Endodermal cell (in vitro differentiated cells): Measurements from ENCODE around the gene MBD5. TPM values are rescaled to one million over a fixed set of nuclear protein-coding genes. Genes with fewer than 3 reads are reported as not detected.

Source experiments
- DNase-seq: peaks from one replicate; pipeline ENCODE4 v3.0.0-alpha.2; 2017
- H3K27ac ChIP-seq: 2 replicates; pipeline ENCODE4 v1.5.1; 2013; ENCODE audit warnings: mild to moderate bottlenecking, low read depth, low read length, moderate library complexity
- H3K27me3 ChIP-seq: 2 replicates; pipeline ENCODE4 v1.6.1; 2013; ENCODE audit warnings: mild to moderate bottlenecking, low read length, moderate library complexity; ENCODE audit not compliant: insufficient read depth, control insufficient read depth, poor library complexity, severe bottlenecking
- H3K36me3 ChIP-seq: 2 replicates; pipeline ENCODE4 v1.7.0; 2013; ENCODE audit warnings: mild to moderate bottlenecking, low read length, moderate library complexity; ENCODE audit not compliant: control insufficient read depth, insufficient read depth
- H3K4me1 ChIP-seq: one replicate; pipeline ENCODE4 v1.7.0; 2013; ENCODE audit warnings: low read length; ENCODE audit not compliant: control insufficient read depth, insufficient read depth
- H3K4me3 ChIP-seq: 2 replicates; pipeline ENCODE4 v1.5.1; 2013; ENCODE audit warnings: mild to moderate bottlenecking, low read length, moderate library complexity
- H3K9ac ChIP-seq: 2 replicates; pipeline ENCODE4 v1.6.1; 2013; ENCODE audit warnings: mild to moderate bottlenecking, low read length, moderate library complexity; ENCODE audit not compliant: poor library complexity, severe bottlenecking; ENCODE audit errors: extremely low read depth
- H3K9me3 ChIP-seq: 2 replicates; pipeline ENCODE4 v1.6.1; 2013; ENCODE audit warnings: mild to moderate bottlenecking, low read length, moderate library complexity; ENCODE audit not compliant: control insufficient read depth
- H3K27ac Mint-ChIP-seq: 2 replicates; pipeline ENCODE4 v1.8.0; 2020; ENCODE audit warnings: mixed read lengths
- H3K27me3 Mint-ChIP-seq: 2 replicates; pipeline ENCODE4 v1.8.0; 2021; ENCODE audit warnings: mild to moderate bottlenecking, mixed read lengths; ENCODE audit not compliant: insufficient read depth
- H3K36me3 Mint-ChIP-seq: 2 replicates; pipeline ENCODE4 v1.8.0; 2020; ENCODE audit warnings: low read depth, mixed read lengths
- H3K4me1 Mint-ChIP-seq: 2 replicates; pipeline ENCODE4 v1.8.0; 2020; ENCODE audit warnings: mixed read lengths
- H3K4me3 Mint-ChIP-seq: 2 replicates; pipeline ENCODE4 v1.8.0; 2020; ENCODE audit warnings: mild to moderate bottlenecking, moderate library complexity, mixed read lengths
- H3K9me3 Mint-ChIP-seq: 2 replicates; pipeline ENCODE4 v1.8.0; 2020; ENCODE audit warnings: mild to moderate bottlenecking, mixed read lengths
- CTCF ChIP-seq: fragments of 200-600 bp; sonication (generic); conservative IDR thresholded peaks from 2 replicates; pipeline ENCODE4 v1.5.0; 2021; ENCODE audit warnings: antibody characterized with exemption, mild to moderate bottlenecking
- WGBS, 2 experiments: methylation state at CpG; one replicate each; pipeline versions ENCODE4 v1.1.5 to v1.1.7; 2013; ENCODE audit warnings: missing lambda C conversion rate in 2 of 2, mixed read lengths in 1 of 2; ENCODE audit not compliant: insufficient coverage in 1 of 2, insufficient read length in 1 of 2; 5-methylcytosine and 5-hydroxymethylcytosine counted together
- total RNA-seq, 2 donors: library from RNA; stranded (reverse); fragmentation: NEBNext Ultra II Directional in 1 of 2; extraction: Animal tissue kit (Norgen Biotek cat#: 25700) in 1 of 2; gene quantifications; 2 replicates in 1 of 2; 3 replicates in 1 of 2; pipeline ENCODE4 v1.2.1, GENCODE V29; 2021

Gene MBD5
- total RNA-seq, 2 donors from 2014 or later: 49.1 to 55.7 TPM

DNA sequence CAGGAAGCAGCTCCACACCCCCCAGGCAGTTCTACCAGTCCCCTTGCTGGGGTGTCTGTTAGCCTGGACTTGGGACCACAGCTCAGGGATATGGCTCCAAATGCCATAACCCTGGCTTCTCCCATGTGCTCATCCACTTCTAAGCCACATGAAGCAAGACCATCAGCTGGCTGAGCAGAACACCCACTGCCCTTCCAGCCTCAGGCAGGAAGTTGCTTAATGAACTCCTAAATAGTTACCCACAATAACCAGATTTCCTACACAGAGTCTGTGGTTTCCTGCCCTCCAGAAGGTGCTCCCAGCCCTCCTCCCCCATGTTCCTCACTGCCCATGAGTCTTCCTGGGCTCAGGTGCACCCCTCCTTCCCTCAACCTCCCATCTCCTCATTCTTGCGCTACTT, 525.4 kb downstream of the MBD5 start:
- H3K27me3 Mint-ChIP-seq: peaks cover 20% of the 10 kb centered on the region
- no peak for DNase-seq
- 94 to 100% methylated on average over 1 of the region's 1 CpG for WGBS, 2 experiments
- H3K9me3 Mint-ChIP-seq: no peaks in the 10 kb centered on the region
- Histone ChIP-seq H3K4me1 (peaks cover 7% of the 10 kb centered on the region), H3K27ac (no peak overlapping the region), H3K9ac (no peak overlapping the region), H3K27me3 (peaks cover 5% of the 10 kb centered on the region), H3K36me3 (no peaks in the 10 kb centered on the region), H3K9me3 (no peaks in the 10 kb centered on the region), H3K4me3 (no peak overlapping the region)
- H3K36me3 Mint-ChIP-seq: no peaks in the 10 kb centered on the region
- TF ChIP-seq CTCF: no peak
- H3K4me3 Mint-ChIP-seq: no peak overlapping the region
- no peak overlapping the region for H3K27ac Mint-ChIP-seq
- H3K4me1 Mint-ChIP-seq: peaks cover 14% of the 10 kb centered on the region

- H3K9me3 Mint-ChIP-seq: no peaks in the 10 kb centered on the region
- TF ChIP-seq CTCF: no peak
- H3K4me1 ChIP-seq: no peaks in the 10 kb centered on the region
- H3K4me1 Mint-ChIP-seq: no peaks in the 10 kb centered on the region
- H3K4me3 ChIP-seq: no peak overlapping the region
- DNase-seq: no peak
- H3K4me3 Mint-ChIP-seq: no peak overlapping the region
- no peak overlapping the region for H3K27ac ChIP-seq
- H3K36me3 ChIP-seq: no peaks in the 10 kb centered on the region
- H3K9ac ChIP-seq: no peak overlapping the region
- WGBS, 2 experiments: 92 to 98% methylated on average over 6 to 7 of the region's 7 CpGs
- no peak overlapping the region for H3K27ac Mint-ChIP-seq
- no peaks in the 10 kb centered on the region for H3K36me3 Mint-ChIP-seq
- no peaks in the 10 kb centered on the region for H3K9me3 ChIP-seq
- peaks cover 10% of the 10 kb centered on the region for H3K27me3 ChIP-seq
- H3K27me3 Mint-ChIP-seq: peaks cover 19% of the 10 kb centered on the region
Measured at GRCh38 chr2:148548716-148549400, 528.0 kb downstream of the MBD5 start.

DNA sequence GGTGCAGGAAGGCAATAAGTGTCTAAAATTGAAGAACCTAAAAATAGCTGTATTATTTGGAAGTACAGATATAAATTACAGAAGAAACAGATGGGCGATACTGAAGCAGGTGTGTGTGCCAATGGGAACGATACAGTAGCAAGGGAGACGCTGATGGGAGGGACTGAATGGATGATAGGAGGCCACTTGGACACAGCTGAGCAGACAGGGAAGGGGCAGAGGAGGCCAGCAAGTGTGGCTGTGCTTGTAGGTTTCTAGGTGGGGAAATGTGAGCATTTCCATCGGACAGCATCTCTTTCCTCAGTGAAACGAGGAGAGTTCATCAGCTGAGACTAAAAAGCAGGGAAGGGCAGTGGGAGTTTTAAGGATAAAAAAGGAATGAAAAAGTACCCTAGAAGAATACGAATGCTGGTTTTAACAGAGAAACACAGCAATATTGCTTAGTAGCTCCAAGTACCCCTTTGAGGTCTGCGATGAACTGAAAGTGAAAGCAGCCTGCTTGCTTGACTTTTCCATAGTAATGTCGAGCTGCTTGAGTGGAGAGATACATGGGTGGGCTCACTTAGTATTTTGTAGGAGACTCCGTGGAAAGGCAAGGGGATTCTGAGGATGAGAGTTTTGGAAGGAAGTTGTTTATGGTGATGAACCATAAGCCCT, 531.9 kb downstream of the MBD5 start:
- peaks cover 2% of the 10 kb centered on the region for H3K9me3 Mint-ChIP-seq
- H3K27ac ChIP-seq: no peak overlapping the region
- H3K9me3 ChIP-seq: no peaks in the 10 kb centered on the region
- peaks cover 10% of the 10 kb centered on the region for H3K27me3 ChIP-seq
- H3K4me3 ChIP-seq: no peak overlapping the region
- DNase-seq: no peak
- H3K27ac Mint-ChIP-seq: no peak overlapping the region
- H3K27me3 Mint-ChIP-seq: peaks cover 22% of the 10 kb centered on the region
- H3K36me3 ChIP-seq: no peaks in the 10 kb centered on the region
- no peaks in the 10 kb centered on the region for H3K4me1 Mint-ChIP-seq
- TF ChIP-seq CTCF: no peak
- WGBS, 2 experiments: 93 to 98% methylated on average over 9 of the region's 9 CpGs
- H3K9ac ChIP-seq: no peak overlapping the region
- no peaks in the 10 kb centered on the region for H3K4me1 ChIP-seq
- H3K36me3 Mint-ChIP-seq: no peaks in the 10 kb centered on the region
- no peak overlapping the region for H3K4me3 Mint-ChIP-seq
